ENCODE results near the gene NOMO2. TPM values are rescaled to one million over a fixed set of nuclear protein-coding genes. Genes with fewer than 3 reads are reported as not detected.
A peak's percentile ranks its signal among the peaks of the same experiment; 100 is the strongest.
"Not testable (repeated sequence)": the region's sequence is repeated elsewhere in the genome, so short reads cannot be mapped to it uniquely, and the experiment has no call there.

NOMO2 gene
- total and polyA plus RNA-seq, 10 of the 15 experiments (the other 5 are each of a cell fraction or from before 2014, with no cell fraction given): 30.2 to 110 (median 73.2) TPM

DNA sequence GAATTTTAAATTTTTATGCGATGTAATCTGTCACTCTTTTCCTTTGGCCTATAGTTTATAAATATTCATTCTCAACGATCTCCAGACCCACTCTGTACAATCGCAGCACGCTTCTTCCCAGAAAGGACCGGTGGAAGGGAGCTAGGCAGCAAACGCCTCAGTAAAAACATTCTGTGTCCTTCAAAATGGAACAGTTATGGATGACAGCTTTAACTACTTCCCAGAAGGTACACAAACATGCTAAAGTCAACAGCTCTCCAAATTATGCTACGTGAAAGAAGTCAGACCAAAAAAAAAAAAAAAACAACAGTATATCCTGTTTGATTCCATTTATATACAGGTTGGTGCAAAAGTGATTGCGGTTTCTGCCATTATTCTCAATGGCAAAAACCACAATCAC lies 125.9 kb downstream of the NOMO2 start:
- CTCF ChIA-PET; ATAC-seq; FAIRE-seq; H3K79me2 ChIP-seq (ENCODE audit: control insufficient read depth, insufficient read depth, low read length); H3K36me3 ChIP-seq (ENCODE audit: control insufficient read depth in 2 of 2, insufficient read depth in 2 of 2, low read length in 1 of 2); H3K27ac ChIP-seq (ENCODE audit: control insufficient read depth, insufficient read depth); H3K9me3 ChIP-seq (replicated peaks; ENCODE audit: control insufficient read depth, insufficient read depth, low read length); H4K20me1 ChIP-seq (ENCODE audit: control insufficient read depth, insufficient read depth); H3K4me3 ChIP-seq; SMC1A ChIA-PET (ENCODE audit: uncharacterized antibody, unreplicated experiment); H3K27me3 ChIP-seq (replicated peaks in 1 of 2; ENCODE audit: control insufficient read depth in 2 of 2, insufficient read depth in 2 of 2, low read length in 1 of 2); H3K4me1 ChIP-seq (ENCODE audit: control insufficient read depth, insufficient read depth, low read length); intact Hi-C loops (cut with micrococcal nuclease; ENCODE audit: unreplicated experiment); RAD21 ChIA-PET (ENCODE audit: unreplicated experiment); H2AFZ ChIP-seq (ENCODE audit: control insufficient read depth, low read depth, low read length); H3K9ac ChIP-seq (ENCODE audit: control insufficient read depth, insufficient read depth, low read length); POLR2A ChIA-PET; in situ Hi-C loops (cut with MboI); BruUV-seq (replicated peaks); H3K4me2 ChIP-seq (ENCODE audit: control insufficient read depth, insufficient read depth); DNase-seq (ENCODE audit: low read depth, low spot score): not testable (repeated sequence)
- WGBS (ENCODE audit: insufficient coverage, insufficient replicate concordance, low lambda C conversion rate, missing lambda C conversion rate): 100% methylated on average over 2 of the region's 8 CpGs

DNA sequence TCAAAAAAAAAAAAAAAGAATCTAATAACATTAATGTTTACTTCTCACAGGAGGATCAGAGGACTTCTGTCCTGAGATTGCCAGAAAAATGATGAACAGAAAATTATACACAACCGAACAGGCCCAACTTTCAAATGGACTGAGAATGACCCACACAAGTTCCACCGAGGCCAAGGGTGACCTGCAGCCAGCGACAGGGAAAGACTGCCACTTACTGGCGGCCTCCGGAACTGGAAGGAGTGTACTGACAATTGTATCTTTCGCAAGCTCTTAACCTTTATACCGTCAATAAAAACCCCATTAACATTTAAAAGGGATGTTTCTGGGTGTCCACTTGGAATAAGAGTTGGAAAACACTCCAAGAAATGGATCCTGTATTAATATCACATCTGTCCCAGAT lies 146.1 kb downstream of the NOMO2 start:
- H3K27ac ChIP-seq (ENCODE audit: control insufficient read depth, insufficient read depth); RAD21 ChIA-PET (ENCODE audit: unreplicated experiment); intact Hi-C loops (cut with micrococcal nuclease; ENCODE audit: unreplicated experiment); BruUV-seq (replicated peaks); H3K4me1 ChIP-seq (ENCODE audit: control insufficient read depth, insufficient read depth, low read length); DNase-seq (ENCODE audit: low read depth, low spot score); FAIRE-seq; in situ Hi-C loops (cut with MboI); POLR2A ChIA-PET; H3K27me3 ChIP-seq (replicated peaks in 1 of 2; ENCODE audit: control insufficient read depth in 2 of 2, insufficient read depth in 2 of 2, low read length in 1 of 2); H2AFZ ChIP-seq (ENCODE audit: control insufficient read depth, low read depth, low read length); SMC1A ChIA-PET (ENCODE audit: uncharacterized antibody, unreplicated experiment); H3K9ac ChIP-seq (ENCODE audit: control insufficient read depth, insufficient read depth, low read length); H3K9me3 ChIP-seq (replicated peaks; ENCODE audit: control insufficient read depth, insufficient read depth, low read length); H4K20me1 ChIP-seq (ENCODE audit: control insufficient read depth, insufficient read depth); H3K36me3 ChIP-seq (ENCODE audit: control insufficient read depth in 2 of 2, insufficient read depth in 2 of 2, low read length in 1 of 2); CTCF ChIA-PET; H3K4me2 ChIP-seq (ENCODE audit: control insufficient read depth, insufficient read depth); H3K79me2 ChIP-seq (ENCODE audit: control insufficient read depth, insufficient read depth, low read length); H3K4me3 ChIP-seq: not testable (repeated sequence)
- peak; percentile 63 for ATAC-seq
- WGBS (ENCODE audit: insufficient coverage, insufficient replicate concordance, low lambda C conversion rate, missing lambda C conversion rate): no CpG with 5 or more reads among the region's 7 CpGs

GRCh38 chr16:18409532-18410293 lies 152.2 kb downstream of the NOMO2 start:
- H3K4me1 ChIP-seq (ENCODE audit: control insufficient read depth, insufficient read depth, low read length); POLR2A ChIA-PET; H4K20me1 ChIP-seq (ENCODE audit: control insufficient read depth, insufficient read depth); CTCF ChIA-PET; FAIRE-seq; H3K27me3 ChIP-seq (replicated peaks in 1 of 2; ENCODE audit: control insufficient read depth in 2 of 2, insufficient read depth in 2 of 2, low read length in 1 of 2); H3K79me2 ChIP-seq (ENCODE audit: control insufficient read depth, insufficient read depth, low read length); H3K9ac ChIP-seq (ENCODE audit: control insufficient read depth, insufficient read depth, low read length); H2AFZ ChIP-seq (ENCODE audit: control insufficient read depth, low read depth, low read length); H3K9me3 ChIP-seq (replicated peaks; ENCODE audit: control insufficient read depth, insufficient read depth, low read length); BruUV-seq (replicated peaks); H3K4me2 ChIP-seq (ENCODE audit: control insufficient read depth, insufficient read depth); SMC1A ChIA-PET (ENCODE audit: uncharacterized antibody, unreplicated experiment); H3K36me3 ChIP-seq (ENCODE audit: control insufficient read depth in 2 of 2, insufficient read depth in 2 of 2, low read length in 1 of 2); RAD21 ChIA-PET (ENCODE audit: unreplicated experiment); in situ Hi-C loops (cut with MboI); H3K4me3 ChIP-seq; DNase-seq (ENCODE audit: low read depth, low spot score); H3K27ac ChIP-seq (ENCODE audit: control insufficient read depth, insufficient read depth); intact Hi-C loops (cut with micrococcal nuclease; ENCODE audit: unreplicated experiment): not testable (repeated sequence)
- WGBS (ENCODE audit: insufficient coverage, insufficient replicate concordance, low lambda C conversion rate, missing lambda C conversion rate): no CpG with 5 or more reads among the region's 11 CpGs
- ATAC-seq: peak; percentile 49; the same call in 2 of the 3 replicates

- intact Hi-C loops (cut with micrococcal nuclease; ENCODE audit: unreplicated experiment): not testable (repeated sequence)
These were observed 159.8 kb downstream of the NOMO2 start for GRCh38 chr16:18401851-18402657.

More at GRCh38 chr16:18401851-18402657, 159.8 kb downstream of the NOMO2 start:
- RAD21 ChIA-PET (ENCODE audit: unreplicated experiment); in situ Hi-C loops (cut with MboI); DNase-seq (ENCODE audit: low read depth, low spot score); H4K20me1 ChIP-seq (ENCODE audit: control insufficient read depth, insufficient read depth); H3K4me3 ChIP-seq; BruUV-seq (replicated peaks); FAIRE-seq; H2AFZ ChIP-seq (ENCODE audit: control insufficient read depth, low read depth, low read length); H3K4me1 ChIP-seq (ENCODE audit: control insufficient read depth, insufficient read depth, low read length); POLR2A ChIA-PET; CTCF ChIA-PET; H3K27ac ChIP-seq (ENCODE audit: control insufficient read depth, insufficient read depth); H3K27me3 ChIP-seq (replicated peaks in 1 of 2; ENCODE audit: control insufficient read depth in 2 of 2, insufficient read depth in 2 of 2, low read length in 1 of 2); H3K36me3 ChIP-seq (ENCODE audit: control insufficient read depth in 2 of 2, insufficient read depth in 2 of 2, low read length in 1 of 2); H3K79me2 ChIP-seq (ENCODE audit: control insufficient read depth, insufficient read depth, low read length); H3K9ac ChIP-seq (ENCODE audit: control insufficient read depth, insufficient read depth, low read length); H3K4me2 ChIP-seq (ENCODE audit: control insufficient read depth, insufficient read depth); H3K9me3 ChIP-seq (replicated peaks; ENCODE audit: control insufficient read depth, insufficient read depth, low read length); SMC1A ChIA-PET (ENCODE audit: uncharacterized antibody, unreplicated experiment): not testable (repeated sequence)
- ATAC-seq: peak; percentile 88
- no CpG with 5 or more reads among the region's 88 CpGs for WGBS (ENCODE audit: insufficient coverage, insufficient replicate concordance, low lambda C conversion rate, missing lambda C conversion rate)

Data from GM12878 (cell line).